ENCODE data around the gene NPR2. TPM values are rescaled to one million over a fixed set of nuclear protein-coding genes. Genes with fewer than 3 reads are reported as not detected.
A peak's percentile ranks its signal among the peaks of the same experiment; 100 is the strongest.

The NPR2 gene
- total RNA-seq, 1 donor = 16.6 TPM

DNA sequence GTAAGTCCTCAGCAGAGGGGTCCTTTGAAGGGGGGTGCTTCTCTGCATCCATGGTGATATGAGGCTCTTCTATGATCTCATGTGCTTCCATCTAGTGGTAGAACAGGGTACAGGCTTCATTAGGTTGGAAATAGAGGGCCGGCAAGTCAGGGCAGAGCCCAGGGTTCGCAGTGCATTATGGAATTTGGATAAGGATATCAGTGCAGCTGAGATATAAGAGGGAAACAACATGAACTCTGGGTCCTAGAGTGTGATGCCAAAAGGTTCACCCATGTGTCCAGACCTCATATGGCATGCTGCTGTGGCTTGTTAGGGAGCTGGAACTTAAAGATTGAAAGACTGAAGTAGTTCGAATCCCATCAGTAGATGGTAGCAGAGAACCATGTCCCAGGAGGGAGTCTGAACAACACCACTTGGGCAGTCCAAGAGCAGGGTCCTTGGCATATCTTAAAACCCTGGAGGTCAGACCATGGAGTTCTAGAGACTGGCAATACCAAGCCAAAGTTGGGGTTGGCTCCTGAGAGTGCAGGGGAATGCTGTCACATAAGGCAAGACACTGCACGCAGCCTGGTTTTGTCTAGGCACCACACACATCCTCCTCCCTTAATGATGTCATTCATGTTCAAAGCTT lies 34.8 kb downstream of the NPR2 start:
- Histone ChIP-seq H3K9me3 (ENCODE audit: low read depth, low read length) (no peaks in the 10 kb centered on the region), H4K20me1 (ENCODE audit: insufficient read depth, low read length) (no peaks in the 10 kb centered on the region), H2AFZ (ENCODE audit: low read length) (peak overlapping the region; percentile 93), H3K4me1 (ENCODE audit: insufficient read depth, low read length) (peaks cover 26% of the 10 kb centered on the region), H3K4me2 (ENCODE audit: insufficient read depth, low read length) (peak overlapping the region; percentile 77), H3K27me3 (ENCODE audit: insufficient read depth, low read length) (no peaks in the 10 kb centered on the region), H3K79me2 (ENCODE audit: insufficient read depth, low read length) (peaks cover 6% of the 10 kb centered on the region), H3K27ac (ENCODE audit: low read depth, low read length) (peak overlapping the region; percentile 4), H3K36me3 (ENCODE audit: insufficient read depth, low read length) (no peaks in the 10 kb centered on the region), H3K4me3 (ENCODE audit: insufficient read depth, low read length) (no peak overlapping the region)
- DNase-seq (ENCODE audit: insufficient read length, low spot score, missing footprints) = peak; percentile 88
- TF ChIP-seq, protein P1, sequence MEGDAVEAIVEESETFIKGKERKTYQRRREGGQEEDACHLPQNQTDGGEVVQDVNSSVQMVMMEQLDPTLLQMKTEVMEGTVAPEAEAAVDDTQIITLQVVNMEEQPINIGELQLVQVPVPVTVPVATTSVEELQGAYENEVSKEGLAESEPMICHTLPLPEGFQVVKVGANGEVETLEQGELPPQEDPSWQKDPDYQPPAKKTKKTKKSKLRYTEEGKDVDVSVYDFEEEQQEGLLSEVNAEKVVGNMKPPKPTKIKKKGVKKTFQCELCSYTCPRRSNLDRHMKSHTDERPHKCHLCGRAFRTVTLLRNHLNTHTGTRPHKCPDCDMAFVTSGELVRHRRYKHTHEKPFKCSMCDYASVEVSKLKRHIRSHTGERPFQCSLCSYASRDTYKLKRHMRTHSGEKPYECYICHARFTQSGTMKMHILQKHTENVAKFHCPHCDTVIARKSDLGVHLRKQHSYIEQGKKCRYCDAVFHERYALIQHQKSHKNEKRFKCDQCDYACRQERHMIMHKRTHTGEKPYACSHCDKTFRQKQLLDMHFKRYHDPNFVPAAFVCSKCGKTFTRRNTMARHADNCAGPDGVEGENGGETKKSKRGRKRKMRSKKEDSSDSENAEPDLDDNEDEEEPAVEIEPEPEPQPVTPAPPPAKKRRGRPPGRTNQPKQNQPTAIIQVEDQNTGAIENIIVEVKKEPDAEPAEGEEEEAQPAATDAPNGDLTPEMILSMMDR (IDR thresholded peaks at IDR 0.05; ENCODE audit: extremely low read depth, low read depth, low read length) = peak; percentile 86

DNA sequence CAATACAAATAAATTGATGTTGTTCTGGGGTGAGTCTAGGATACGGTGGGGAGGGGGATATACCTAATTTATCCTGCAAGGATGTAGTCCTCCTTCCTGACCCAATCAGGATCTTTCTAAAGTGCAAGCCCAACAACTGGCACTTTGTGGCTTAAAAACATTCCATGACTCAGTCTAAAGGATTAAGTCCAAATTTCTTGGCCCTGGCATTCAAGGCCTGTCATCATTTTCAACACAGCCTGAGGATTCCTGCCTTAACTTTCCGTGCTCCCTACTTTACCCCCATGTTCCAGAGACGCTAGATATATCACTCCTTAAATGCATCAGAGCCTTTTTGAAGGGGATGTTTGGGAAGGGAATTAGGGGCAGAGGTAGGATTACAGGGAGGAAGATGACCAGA lies 36.1 kb downstream of the NPR2 start:
- Histone ChIP-seq H4K20me1 (ENCODE audit: insufficient read depth, low read length) (no peaks in the 10 kb centered on the region), H3K9me3 (ENCODE audit: low read depth, low read length) (no peaks in the 10 kb centered on the region), H3K4me3 (ENCODE audit: insufficient read depth, low read length) (no peak overlapping the region), H2AFZ (ENCODE audit: low read length) (peak overlapping the region; percentile 11), H3K27ac (ENCODE audit: low read depth, low read length) (peak overlapping the region; percentile 27), H3K4me1 (ENCODE audit: insufficient read depth, low read length) (peaks cover 26% of the 10 kb centered on the region), H3K4me2 (ENCODE audit: insufficient read depth, low read length) (no peak overlapping the region), H3K27me3 (ENCODE audit: insufficient read depth, low read length) (no peaks in the 10 kb centered on the region), H3K79me2 (ENCODE audit: insufficient read depth, low read length) (peaks cover 6% of the 10 kb centered on the region), H3K36me3 (ENCODE audit: insufficient read depth, low read length) (no peaks in the 10 kb centered on the region)
- DNase-seq (ENCODE audit: insufficient read length, low spot score, missing footprints) = peak; percentile 95
- TF ChIP-seq, protein P1 (IDR thresholded peaks at IDR 0.05; ENCODE audit: extremely low read depth, low read depth, low read length) = no peak

DNA sequence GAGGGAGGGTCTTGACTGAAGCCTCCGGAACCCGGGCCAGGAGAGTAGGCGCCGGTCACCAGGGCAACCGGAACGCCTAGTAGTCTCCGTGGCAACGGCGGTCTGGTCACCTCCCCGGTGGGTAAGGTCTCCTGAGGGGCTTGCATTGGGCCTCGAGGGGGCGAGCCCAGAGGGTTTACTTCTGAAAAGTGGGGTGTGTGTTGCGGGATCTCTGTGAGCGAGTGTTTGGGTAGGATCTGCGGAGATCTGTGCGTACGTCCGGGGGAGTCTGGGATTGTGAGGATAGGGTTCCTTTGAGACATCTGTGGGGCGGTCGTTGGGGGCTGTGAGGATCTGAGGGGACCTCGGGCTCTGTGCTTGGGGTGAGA lies 37.3 kb downstream of the NPR2 start, which contains the start of gene FAM221B:
FAM221B (minus strand) TSS at position 17 of the 368 bp plus-strand sequence. CDS start 2,571 bp downstream, outside the sequence.
- H3K4me1 ChIP-seq (ENCODE audit: insufficient read depth, low read length) = peaks cover 30% of the 10 kb centered on the region
- no peaks in the 10 kb centered on the region for H3K36me3 ChIP-seq (ENCODE audit: insufficient read depth, low read length)
- H3K4me2 ChIP-seq (ENCODE audit: insufficient read depth, low read length) = peak within 1 kb of the TSS; percentile 88
- peak within 1 kb of the TSS; percentile 65 for H3K27ac ChIP-seq (ENCODE audit: low read depth, low read length)
- peak within 1 kb of the TSS; percentile 80 for H3K4me3 ChIP-seq (ENCODE audit: insufficient read depth, low read length)
- no peaks in the 10 kb centered on the region for H4K20me1 ChIP-seq (ENCODE audit: insufficient read depth, low read length)
- H3K79me2 ChIP-seq (ENCODE audit: insufficient read depth, low read length) = peaks cover 6% of the 10 kb centered on the region
- H3K27me3 ChIP-seq (ENCODE audit: insufficient read depth, low read length) = no peaks in the 10 kb centered on the region
- TF ChIP-seq, protein P1 (IDR thresholded peaks at IDR 0.05; ENCODE audit: extremely low read depth, low read depth, low read length) = no peak
- DNase-seq (ENCODE audit: insufficient read length, low spot score, missing footprints) = peak; percentile 66
- H2AFZ ChIP-seq (ENCODE audit: low read length) = peak within 1 kb of the TSS; percentile 93
- H3K9me3 ChIP-seq (ENCODE audit: low read depth, low read length) = no peaks in the 10 kb centered on the region

DNA sequence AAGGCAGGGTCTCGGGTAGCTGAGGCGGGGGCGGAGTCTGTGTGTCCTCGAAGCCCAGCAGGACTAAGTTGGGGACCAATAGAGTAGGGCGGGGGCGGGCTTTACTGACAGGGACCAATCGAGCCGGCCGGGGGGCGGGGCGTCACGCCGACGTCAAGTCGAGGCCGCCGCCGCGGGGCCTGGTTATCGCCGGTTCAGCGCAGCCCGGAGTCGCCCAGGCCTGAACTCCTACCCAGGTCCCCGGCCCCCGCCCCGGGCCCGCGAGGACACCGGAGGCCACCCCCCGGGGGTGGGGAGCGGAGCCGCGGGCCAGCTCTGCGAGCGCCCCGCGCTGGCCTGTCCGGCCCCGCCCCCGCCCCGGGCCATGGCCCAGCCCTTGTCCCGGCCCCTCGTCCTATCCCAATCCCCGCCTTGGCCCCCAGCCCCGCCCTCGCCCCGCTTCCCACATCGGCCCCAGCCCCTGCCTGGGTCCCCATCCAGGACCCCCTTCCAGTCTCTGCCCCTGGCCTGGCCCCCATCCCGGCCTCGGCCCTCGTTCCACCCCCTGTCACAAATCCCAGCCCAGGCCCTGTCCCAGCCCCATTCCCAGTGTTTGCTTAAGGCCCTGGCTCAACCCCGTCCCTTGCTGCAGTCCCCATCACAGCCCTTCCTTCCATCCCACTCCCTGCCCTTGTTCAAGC lies 37.8 kb downstream of the NPR2 start, which contains the start of gene TMEM8B:
TMEM8B (plus strand) TSS at position 145 of the 680 bp plus-strand sequence; CDS start at position 365, 220 bp downstream.
- TF ChIP-seq, protein P1 (IDR thresholded peaks at IDR 0.05; ENCODE audit: extremely low read depth, low read depth, low read length) = no peak
- no peaks in the 10 kb centered on the region for H3K27me3 ChIP-seq (ENCODE audit: insufficient read depth, low read length)
- H3K9me3 ChIP-seq (ENCODE audit: low read depth, low read length) = no peaks in the 10 kb centered on the region
- peak within 1 kb of the TSS; percentile 88 for H3K4me2 ChIP-seq (ENCODE audit: insufficient read depth, low read length)
- H3K79me2 ChIP-seq (ENCODE audit: insufficient read depth, low read length) = peaks cover 6% of the 10 kb centered on the region
- DNase-seq (ENCODE audit: insufficient read length, low spot score, missing footprints) = peak; percentile 99
- peak within 1 kb of the TSS; percentile 93 for H2AFZ ChIP-seq (ENCODE audit: low read length)
- peak within 1 kb of the TSS; percentile 65 for H3K27ac ChIP-seq (ENCODE audit: low read depth, low read length)
- peak within 1 kb of the TSS; percentile 80 for H3K4me3 ChIP-seq (ENCODE audit: insufficient read depth, low read length)
- H3K36me3 ChIP-seq (ENCODE audit: insufficient read depth, low read length) = no peaks in the 10 kb centered on the region
- H4K20me1 ChIP-seq (ENCODE audit: insufficient read depth, low read length) = no peaks in the 10 kb centered on the region
- peaks cover 36% of the 10 kb centered on the region for H3K4me1 ChIP-seq (ENCODE audit: insufficient read depth, low read length)
